Large intestine (tissue), 3 donors: ENCODE measurements around the gene OTUD1. TPM values are rescaled to one million over a fixed set of nuclear protein-coding genes. Genes with fewer than 3 reads are reported as not detected.

Source experiments
- DNase-seq, 2 donors: peaks; one replicate each; pipeline versions ENCODE4 v3.0.0 to v3.0.0-alpha.2; 2013
- H3K27ac ChIP-seq: one replicate; pipeline ENCODE4 v1.5.1; 2013; ENCODE audit warnings: low read length
- H3K27me3 ChIP-seq: 2 replicates; pipeline ENCODE4 v1.6.1; 2013; ENCODE audit warnings: low read length; ENCODE audit not compliant: control insufficient read depth, insufficient read depth
- H3K36me3 ChIP-seq: 2 replicates; pipeline ENCODE4 v1.6.1; 2013; ENCODE audit warnings: low read length; ENCODE audit not compliant: control insufficient read depth, insufficient read depth
- H3K4me1 ChIP-seq: one replicate; pipeline ENCODE4 v1.6.1; 2013; ENCODE audit warnings: low read length; ENCODE audit not compliant: control insufficient read depth, insufficient read depth
- H3K4me3 ChIP-seq: one replicate; pipeline ENCODE4 v1.5.1; 2013; ENCODE audit warnings: low read length
- H3K9me3 ChIP-seq: one replicate; pipeline ENCODE4 v1.6.1; 2013; ENCODE audit warnings: mild to moderate bottlenecking, low read depth, low read length, moderate library complexity; ENCODE audit not compliant: control insufficient read depth
- WGBS: methylation state at CpG from one replicate; pipeline ENCODE4 v1.1.5; 2013; ENCODE audit warnings: low lambda C conversion rate; ENCODE audit not compliant: insufficient coverage; 5-methylcytosine and 5-hydroxymethylcytosine counted together
- polyA plus RNA-seq: library from polyadenylated mRNA; unstranded; fragments of 120-200 nt; gene quantifications from one replicate; pipeline ENCODE4 v1.2.1, GENCODE V29; 2013

Gene OTUD1
- polyA plus RNA-seq, 1 donor: 12.9 TPM

DNA sequence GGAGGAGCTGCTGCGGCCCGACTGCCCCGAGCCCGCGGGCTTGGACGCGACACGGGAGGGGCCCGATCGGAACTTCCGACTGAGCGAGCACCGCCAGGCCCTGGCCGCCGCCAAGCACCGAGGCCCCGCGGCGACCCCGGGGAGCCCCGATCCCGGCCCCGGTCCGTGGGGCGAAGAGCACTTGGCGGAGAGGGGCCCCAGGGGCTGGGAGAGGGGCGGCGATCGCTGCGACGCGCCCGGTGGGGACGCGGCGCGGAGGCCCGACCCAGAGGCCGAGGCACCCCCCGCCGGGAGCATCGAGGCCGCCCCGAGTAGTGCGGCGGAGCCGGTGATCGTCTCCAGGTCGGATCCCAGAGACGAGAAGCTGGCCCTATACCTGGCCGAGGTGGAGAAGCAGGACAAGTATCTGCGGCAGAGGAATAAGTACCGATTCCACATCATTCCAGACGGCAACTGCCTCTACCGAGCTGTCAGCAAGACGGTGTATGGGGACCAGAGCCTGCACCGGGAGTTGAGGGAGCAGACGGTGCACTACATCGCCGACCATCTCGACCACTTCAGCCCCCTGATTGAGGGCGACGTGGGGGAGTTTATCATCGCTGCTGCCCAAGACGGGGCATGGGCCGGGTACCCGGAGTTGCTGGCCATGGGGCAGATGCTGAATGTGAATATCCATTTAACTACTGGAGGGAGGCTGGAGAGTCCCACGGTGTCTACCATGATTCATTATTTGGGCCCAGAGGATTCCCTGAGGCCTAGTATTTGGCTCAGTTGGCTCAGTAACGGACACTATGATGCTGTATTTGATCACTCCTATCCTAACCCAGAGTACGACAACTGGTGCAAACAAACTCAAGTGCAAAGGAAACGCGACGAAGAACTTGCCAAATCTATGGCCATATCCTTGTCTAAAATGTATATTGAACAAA is 1.4 kb downstream of the OTUD1 start:
- H3K4me3 ChIP-seq: peak overlapping the region; percentile 60
- peak overlapping the region; percentile 70 for H3K27ac ChIP-seq
- H3K4me1 ChIP-seq: peaks cover 5% of the 10 kb centered on the region
- no CpG with 5 or more reads among the region's 73 CpGs for WGBS
- H3K9me3 ChIP-seq: no peaks in the 10 kb centered on the region
- peaks cover 7% of the 10 kb centered on the region for H3K36me3 ChIP-seq
- no peaks in the 10 kb centered on the region for H3K27me3 ChIP-seq
- DNase-seq: peak; percentile 33 to 70

GRCh38 chr10:23441251-23441650 is 2.4 kb downstream of the OTUD1 start:
- DNase-seq: no peak
- 95% methylated on average over 3 of the region's 3 CpGs for WGBS
- no peaks in the 10 kb centered on the region for H3K27me3 ChIP-seq
- no peak overlapping the region for H3K27ac ChIP-seq
- H3K4me3 ChIP-seq: peak overlapping the region; percentile 60
- H3K9me3 ChIP-seq: no peaks in the 10 kb centered on the region
- H3K36me3 ChIP-seq: peaks cover 7% of the 10 kb centered on the region
- peaks cover 5% of the 10 kb centered on the region for H3K4me1 ChIP-seq

- WGBS: no CpG with 5 or more reads among the region's 2 CpGs
- no peak for DNase-seq
- Histone ChIP-seq H3K27me3 (no peaks in the 10 kb centered on the region), H3K27ac (no peak overlapping the region), H3K4me3 (no peak overlapping the region), H3K4me1 (peaks cover 5% of the 10 kb centered on the region), H3K36me3 (peaks cover 7% of the 10 kb centered on the region), H3K9me3 (no peaks in the 10 kb centered on the region)
Observed at GRCh38 chr10:23442936-23443335, 4.1 kb downstream of the OTUD1 start.

DNA sequence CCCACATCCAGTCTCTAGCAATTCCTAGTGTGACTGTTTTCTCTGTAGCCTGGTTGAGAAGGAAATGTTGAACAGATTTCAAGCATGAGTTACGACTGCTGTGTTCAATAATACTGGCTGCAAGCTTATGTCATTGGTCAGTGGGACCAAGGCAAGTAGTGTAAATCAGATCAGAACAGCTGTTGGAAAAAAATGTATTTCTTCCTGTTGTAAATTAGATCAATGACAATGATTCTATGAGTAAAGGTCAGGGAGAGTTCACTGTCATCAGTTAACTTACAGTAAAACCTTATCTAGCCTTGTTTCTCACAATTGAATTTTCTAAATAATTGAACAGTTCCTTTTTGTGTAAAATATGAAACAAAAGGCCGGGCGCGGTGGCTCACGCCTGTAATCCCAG is 6.7 kb downstream of the OTUD1 start:
- Histone ChIP-seq H3K9me3 (no peaks in the 10 kb centered on the region), H3K36me3 (peaks cover 7% of the 10 kb centered on the region), H3K27me3 (no peaks in the 10 kb centered on the region), H3K27ac (no peak overlapping the region), H3K4me3 (no peak overlapping the region), H3K4me1 (peaks cover 5% of the 10 kb centered on the region)
- no peak for DNase-seq
- no CpG with 5 or more reads among the region's 5 CpGs for WGBS

DNA sequence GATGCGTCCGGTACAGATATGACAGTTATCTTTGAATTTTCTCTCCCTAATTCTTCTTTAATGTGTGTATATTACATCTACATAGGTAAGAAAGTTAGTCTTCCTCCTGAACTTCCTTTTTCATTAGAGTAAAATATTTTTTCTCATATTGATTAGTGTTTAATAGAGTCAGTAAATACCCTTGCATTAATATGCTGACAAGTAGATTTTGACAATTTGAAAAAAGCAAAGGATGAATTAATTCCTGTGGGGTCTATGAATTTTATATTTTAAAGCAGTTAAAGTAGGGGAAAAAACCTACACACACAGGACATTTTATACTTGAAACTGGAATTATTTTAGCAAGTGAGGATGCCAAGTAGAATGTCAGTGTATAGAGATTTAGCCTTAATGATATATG is 9.4 kb downstream of the OTUD1 start:
- Histone ChIP-seq H3K4me1 (no peaks in the 10 kb centered on the region), H3K4me3 (no peak overlapping the region), H3K9me3 (no peaks in the 10 kb centered on the region), H3K27me3 (no peaks in the 10 kb centered on the region), H3K36me3 (peaks cover 4% of the 10 kb centered on the region), H3K27ac (no peak overlapping the region)
- DNase-seq: no peak
- WGBS: 93% methylated on average over 2 of the region's 2 CpGs

- no peaks in the 10 kb centered on the region for H3K4me1 ChIP-seq
- no peak overlapping the region for H3K27ac ChIP-seq
- no peak for DNase-seq
- H3K27me3 ChIP-seq: no peaks in the 10 kb centered on the region
- H3K4me3 ChIP-seq: no peak overlapping the region
- H3K36me3 ChIP-seq: no peaks in the 10 kb centered on the region
- WGBS: 70% methylated on average over 2 of the region's 7 CpGs
- no peaks in the 10 kb centered on the region for H3K9me3 ChIP-seq
Observed at GRCh38 chr10:23448802-23449570, 10.1 kb downstream of the OTUD1 start.

DNA sequence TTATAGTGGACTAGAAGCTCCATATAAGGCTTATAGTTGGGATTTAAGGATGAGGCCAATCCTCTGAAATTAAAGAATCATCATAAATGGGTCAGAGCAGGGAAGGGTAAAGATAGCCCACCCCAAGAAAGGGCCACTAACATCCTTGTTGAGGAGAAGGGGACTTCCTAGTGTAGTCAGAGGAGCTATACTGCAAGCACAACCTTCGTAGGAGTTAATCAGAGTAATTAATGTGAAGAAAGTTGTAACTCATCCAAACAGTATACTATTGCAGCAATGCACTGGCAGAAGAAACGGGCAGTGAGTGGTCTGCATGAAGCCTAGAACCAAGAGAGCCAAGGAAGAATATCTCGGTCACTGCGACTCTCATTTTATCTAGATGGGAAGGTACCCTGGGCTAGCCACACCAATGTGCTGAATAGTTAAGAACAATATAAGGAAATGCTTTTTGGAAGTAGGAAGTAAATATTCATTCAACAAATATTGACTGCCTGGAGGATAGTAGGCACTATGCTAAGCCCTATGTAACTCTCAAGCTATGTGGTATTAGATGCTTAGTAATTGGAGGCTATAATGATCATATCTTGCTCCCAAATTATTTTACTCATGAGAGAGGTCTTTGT is 13.3 kb downstream of the OTUD1 start:
- no peaks in the 10 kb centered on the region for H3K36me3 ChIP-seq
- H3K27ac ChIP-seq: no peak overlapping the region
- H3K27me3 ChIP-seq: no peaks in the 10 kb centered on the region
- no peak overlapping the region for H3K4me3 ChIP-seq
- no CpG with 5 or more reads among the region's 4 CpGs for WGBS
- no peaks in the 10 kb centered on the region for H3K4me1 ChIP-seq
- DNase-seq: no peak
- H3K9me3 ChIP-seq: peaks cover 2% of the 10 kb centered on the region

GRCh38 chr10:23453465-23453864 is 14.6 kb downstream of the OTUD1 start:
- no peak for DNase-seq
- no peak overlapping the region for H3K27ac ChIP-seq
- H3K9me3 ChIP-seq: peaks cover 2% of the 10 kb centered on the region
- no peaks in the 10 kb centered on the region for H3K27me3 ChIP-seq
- H3K4me1 ChIP-seq: no peaks in the 10 kb centered on the region
- no peaks in the 10 kb centered on the region for H3K36me3 ChIP-seq
- H3K4me3 ChIP-seq: no peak overlapping the region
- no CpG with 5 or more reads among the region's 4 CpGs for WGBS

DNA sequence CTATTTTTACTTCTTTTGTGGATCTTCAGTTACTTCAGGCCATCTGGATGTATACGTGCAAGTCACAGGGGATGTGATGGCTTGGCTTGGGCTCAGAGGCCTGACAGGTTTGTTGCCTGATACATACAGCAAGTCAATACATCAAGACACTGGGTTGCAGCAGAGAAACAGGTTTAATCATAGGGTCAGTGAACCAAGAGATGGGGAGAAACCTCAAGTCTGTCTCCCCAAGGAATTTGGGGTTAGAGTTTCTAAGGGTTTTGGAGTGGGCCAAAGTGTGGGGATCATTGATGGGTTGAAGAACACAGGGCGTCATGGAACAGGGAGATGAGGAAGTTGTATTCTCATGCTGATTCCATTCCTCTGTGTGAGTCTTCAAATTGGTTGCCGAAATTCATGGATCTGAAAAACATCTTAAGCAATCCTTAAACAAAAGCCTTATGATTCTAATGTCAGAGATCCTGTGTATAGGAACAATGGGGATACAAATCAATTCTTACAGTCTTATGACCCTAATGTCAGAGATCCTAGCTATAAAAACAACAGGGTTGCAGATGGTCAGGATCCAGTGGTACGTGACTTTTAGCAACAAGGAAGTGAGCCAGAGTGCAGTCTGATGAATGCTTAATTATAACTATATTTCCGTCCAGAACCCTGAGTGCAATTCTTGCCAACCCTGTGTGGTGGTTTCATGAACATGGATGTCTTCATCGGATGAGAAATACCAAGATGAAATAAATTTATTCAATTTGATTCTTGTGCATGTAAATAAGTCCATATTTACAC is 18.9 kb downstream of the OTUD1 start:
- Histone ChIP-seq H3K9me3 (peaks cover 2% of the 10 kb centered on the region), H3K27ac (no peak overlapping the region), H3K4me3 (no peak overlapping the region), H3K4me1 (no peaks in the 10 kb centered on the region), H3K36me3 (no peaks in the 10 kb centered on the region), H3K27me3 (no peaks in the 10 kb centered on the region)
- DNase-seq: no peak
- no CpG with 5 or more reads among the region's 6 CpGs for WGBS
